Measurements from ENCODE around the gene REEP3. TPM values are rescaled to one million over a fixed set of nuclear protein-coding genes. Genes with fewer than 3 reads are reported as not detected.
A peak's percentile ranks its signal among the peaks of the same experiment; 100 is the strongest.

REEP3 gene
- total and polyA plus RNA-seq, 2 experiments from 2014 or later = 43.1 to 73.6 TPM

DNA sequence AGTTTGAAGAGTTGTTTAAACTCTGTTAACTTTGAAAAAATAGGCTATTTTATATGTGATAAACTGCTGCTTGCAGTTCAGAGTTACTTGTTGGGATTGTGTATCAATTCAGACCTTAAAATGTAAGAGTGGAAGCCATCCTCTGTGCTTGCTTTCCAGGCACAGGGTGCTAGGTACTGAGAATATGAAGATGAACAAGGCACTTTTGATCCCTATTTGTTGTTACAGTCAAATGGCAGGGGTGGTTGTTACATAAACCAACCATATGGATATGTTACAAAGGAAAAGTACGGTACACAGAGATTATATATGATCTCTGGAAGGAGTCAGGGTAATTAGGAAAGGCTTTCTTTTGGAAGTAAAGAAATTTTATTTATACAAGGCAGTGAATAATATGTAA, 63.8 kb downstream of the REEP3 start:
- 50% methylated on average over 1 of the region's 1 CpG for WGBS (ENCODE audit: low lambda C conversion rate, missing lambda C conversion rate)
- no peak overlapping the region for H2AFZ ChIP-seq
- H3K9me2 ChIP-seq (replicated peaks; ENCODE audit: insufficient read depth) = no peaks in the 10 kb centered on the region
- H3K4me3 ChIP-seq = no peak overlapping the region
- peaks cover 8% of the 10 kb centered on the region for H3K79me2 ChIP-seq
- H3K9me3 ChIP-seq (ENCODE audit: low read depth) = no peaks in the 10 kb centered on the region
- no peaks in the 10 kb centered on the region for H3K27me3 ChIP-seq
- no peaks in the 10 kb centered on the region for H4K20me1 ChIP-seq (ENCODE audit: insufficient read depth, poor library complexity, severe bottlenecking)
- TF ChIP-seq EZH2 (IDR thresholded peaks at IDR 0.05; ENCODE audit: borderline replicate concordance) = no peak
- no peak for TF ChIP-seq CTCF (IDR thresholded peaks at IDR 0.05; ENCODE audit: poor library complexity)
- no peak for DNase-seq (ENCODE audit: low spot score)
- H3K4me1 ChIP-seq (ENCODE audit: insufficient read depth) = peaks cover 9% of the 10 kb centered on the region
- H3K27ac ChIP-seq = peak overlapping the region; percentile 42
- H3K4me2 ChIP-seq = peak overlapping the region; percentile 8
- H3K36me3 ChIP-seq (replicated peaks; ENCODE audit: insufficient read depth, low read depth) = no peaks in the 10 kb centered on the region

DNA sequence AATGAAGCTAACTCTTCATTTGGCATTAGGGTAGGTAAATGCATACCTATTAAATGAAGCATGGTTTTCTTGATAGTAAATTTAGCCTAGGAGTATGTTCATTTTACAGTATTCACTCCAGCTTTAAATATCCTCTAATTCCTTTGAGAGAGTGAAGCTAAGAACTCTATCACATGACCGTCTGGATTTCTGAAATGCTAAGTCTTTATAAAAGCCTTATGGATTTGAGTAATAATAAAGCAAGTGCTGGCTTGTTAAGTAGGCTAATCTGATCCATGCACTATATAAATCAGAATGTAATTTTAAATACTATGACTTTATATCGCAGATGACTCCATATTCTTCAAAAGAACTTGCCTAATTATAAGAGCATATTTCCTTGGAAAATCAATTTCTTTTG, 64.8 kb downstream of the REEP3 start:
- WGBS (ENCODE audit: low lambda C conversion rate, missing lambda C conversion rate) = 69% methylated on average over 2 of the region's 2 CpGs
- Histone ChIP-seq H4K20me1 (ENCODE audit: insufficient read depth, poor library complexity, severe bottlenecking) (no peaks in the 10 kb centered on the region), H3K4me1 (ENCODE audit: insufficient read depth) (peaks cover 9% of the 10 kb centered on the region), H3K9me2 (replicated peaks; ENCODE audit: insufficient read depth) (no peaks in the 10 kb centered on the region), H2AFZ (no peak overlapping the region), H3K27me3 (no peaks in the 10 kb centered on the region), H3K4me3 (no peak overlapping the region), H3K36me3 (replicated peaks; ENCODE audit: insufficient read depth, low read depth) (no peaks in the 10 kb centered on the region), H3K4me2 (no peak overlapping the region), H3K79me2 (peaks cover 18% of the 10 kb centered on the region), H3K27ac (no peak overlapping the region), H3K9me3 (ENCODE audit: low read depth) (no peaks in the 10 kb centered on the region)
- TF ChIP-seq EZH2 (IDR thresholded peaks at IDR 0.05; ENCODE audit: borderline replicate concordance) = no peak
- TF ChIP-seq EZH2phosphoT487 (IDR thresholded peaks at IDR 0.05; ENCODE audit: low read depth, severe bottlenecking, unreplicated experiment) = no peak
- TF ChIP-seq CTCF (IDR thresholded peaks at IDR 0.05; ENCODE audit: poor library complexity) = no peak
- DNase-seq (ENCODE audit: low spot score) = no peak

GRCh38 chr10:63587191-63587590, 66.0 kb downstream of the REEP3 start:
- Histone ChIP-seq H3K9me2 (replicated peaks; ENCODE audit: insufficient read depth) (no peaks in the 10 kb centered on the region), H3K4me2 (no peak overlapping the region), H3K27ac (no peak overlapping the region), H3K27me3 (no peaks in the 10 kb centered on the region), H2AFZ (no peak overlapping the region), H3K36me3 (replicated peaks; ENCODE audit: insufficient read depth, low read depth) (no peaks in the 10 kb centered on the region), H3K4me3 (no peak overlapping the region), H4K20me1 (ENCODE audit: insufficient read depth, poor library complexity, severe bottlenecking) (no peaks in the 10 kb centered on the region), H3K79me2 (peaks cover 23% of the 10 kb centered on the region), H3K4me1 (ENCODE audit: insufficient read depth) (peaks cover 9% of the 10 kb centered on the region), H3K9me3 (ENCODE audit: low read depth) (no peaks in the 10 kb centered on the region)
- WGBS (ENCODE audit: low lambda C conversion rate, missing lambda C conversion rate) = 98% methylated on average over 4 of the region's 4 CpGs
- no peak for DNase-seq (ENCODE audit: low spot score)
- TF ChIP-seq EZH2 (IDR thresholded peaks at IDR 0.05; ENCODE audit: borderline replicate concordance) (no peak), CTCF (IDR thresholded peaks at IDR 0.05; ENCODE audit: poor library complexity) (no peak), EZH2phosphoT487 (IDR thresholded peaks at IDR 0.05; ENCODE audit: low read depth, severe bottlenecking, unreplicated experiment) (no peak)
